Activated CD8-positive, alpha-beta T cell treated with anti-CD3 and anti-CD28 coated beads, Interleukin-2, amount 10 ng/mL, durations not matched to agents 7 days and 5 days (primary cell): Measurements from ENCODE around the gene TNFSF15. TPM values are rescaled to one million over a fixed set of nuclear protein-coding genes. Genes with fewer than 3 reads are reported as not detected.

Experiments used
- ATAC-seq: fragments of 150-1000 bp; cut with Tn5 transposase; one replicate; pipeline ENCODE4 v1.10.0; 2021; ENCODE audit warnings: moderate library complexity
- CTCF ChIA-PET: fragments of 350-600 bp; sonication (Branson Sonifier 250); formaldehyde crosslinking; loops from one replicate; lab custom pipeline; 2021; ENCODE audit warnings: antibody characterized with exemption; lab: Charles Lee
- POLR2A ChIA-PET: fragments of 350-600 bp; sonication (Branson Sonifier 250); formaldehyde crosslinking; loops from one replicate; lab custom pipeline; 2021; ENCODE audit warnings: antibody characterized with exemption; lab: Charles Lee
- DNase-seq: peaks from one replicate; pipeline ENCODE4 v3.0.0-alpha.2; 2020
- H3K27ac Mint-ChIP-seq: one replicate; pipeline ENCODE4 v1.8.0; 2021; ENCODE audit warnings: mild to moderate bottlenecking, mixed read lengths
- H3K27me3 Mint-ChIP-seq: one replicate; pipeline ENCODE4 v1.8.0; 2021; ENCODE audit warnings: low read depth, mixed read lengths
- H3K36me3 Mint-ChIP-seq: one replicate; pipeline ENCODE4 v1.8.0; 2021; ENCODE audit warnings: low read depth, mixed read lengths
- H3K4me1 Mint-ChIP-seq: one replicate; pipeline ENCODE4 v1.8.0; 2021; ENCODE audit warnings: low read depth, mixed read lengths
- H3K4me3 Mint-ChIP-seq: one replicate; pipeline ENCODE4 v1.8.0; 2021; ENCODE audit warnings: mild to moderate bottlenecking, mixed read lengths
- H3K9me3 Mint-ChIP-seq: one replicate; pipeline ENCODE4 v1.8.0; 2022; ENCODE audit warnings: mixed read lengths; ENCODE audit not compliant: insufficient read depth
- total RNA-seq, 2 experiments: library from RNA; stranded (reverse); gene quantifications; one replicate each; pipeline ENCODE4 v1.2.3, GENCODE V29; 2021

TNFSF15 gene
- total RNA-seq, 2 experiments from 2014 or later: 1.1 TPM

DNA sequence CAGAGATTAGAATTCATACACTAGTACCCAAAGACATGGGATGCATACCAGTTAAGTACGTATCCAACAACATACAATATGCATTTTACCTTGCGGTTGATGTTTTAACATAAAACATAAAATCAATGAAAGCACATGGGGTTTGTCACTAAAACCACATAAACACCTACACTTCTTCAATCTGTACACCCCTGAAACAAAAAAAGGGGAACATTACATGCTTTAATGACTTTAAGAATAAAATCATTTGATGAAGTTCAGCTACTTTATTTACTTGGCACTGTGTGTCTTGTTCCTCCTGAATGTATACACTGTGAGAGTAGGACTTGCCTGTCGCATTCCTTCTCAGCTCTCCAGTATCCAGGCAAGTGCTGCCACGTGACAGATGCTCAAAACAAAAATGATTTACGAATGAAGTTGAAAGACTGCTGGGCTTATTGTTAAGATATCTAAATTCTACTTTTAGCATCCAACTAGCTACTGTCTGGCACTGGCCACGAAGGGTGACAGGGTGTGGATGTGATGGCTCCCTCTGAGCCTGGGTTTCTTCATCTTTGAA is 21.0 kb downstream of the TNFSF15 start:
- Mint-ChIP-seq H3K4me1 (no peaks in the 10 kb centered on the region), H3K27me3 (peaks cover 11% of the 10 kb centered on the region), H3K36me3 (peaks cover 2% of the 10 kb centered on the region), H3K9me3 (peaks cover 4% of the 10 kb centered on the region), H3K27ac (no peak overlapping the region), H3K4me3 (no peak overlapping the region)
- POLR2A ChIA-PET: no interaction called here
- ATAC-seq: no peak
- no peak for DNase-seq
- CTCF ChIA-PET: no interaction called here

DNA sequence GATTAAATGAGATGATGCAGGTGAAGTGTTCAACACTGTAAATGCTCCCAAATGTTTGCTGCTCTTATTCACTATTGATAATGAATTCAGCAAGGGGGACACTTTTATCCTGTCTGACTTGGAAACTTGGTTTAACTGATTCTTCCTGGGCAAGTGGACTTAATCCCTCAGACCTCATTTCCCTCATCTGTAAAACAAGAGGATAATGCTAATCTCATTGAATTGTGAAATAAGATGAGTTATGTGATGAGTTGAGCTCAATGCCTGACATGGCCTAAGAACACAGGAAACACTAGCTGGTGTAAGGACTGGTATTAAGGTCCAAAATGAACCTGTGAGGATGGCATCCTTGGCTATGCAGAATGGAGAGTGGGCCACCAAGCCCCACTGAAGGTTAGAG is 23.3 kb downstream of the TNFSF15 start:
- peaks cover 20% of the 10 kb centered on the region for H3K27me3 Mint-ChIP-seq
- peaks cover 4% of the 10 kb centered on the region for H3K9me3 Mint-ChIP-seq
- H3K27ac Mint-ChIP-seq: no peak overlapping the region
- POLR2A ChIA-PET: interaction anchor here (1.0 kb wide), 1 partner anchor 32 kb away, joined by 4 read pairs; no protein-coding TSS in a partner anchor
- H3K4me1 Mint-ChIP-seq: peaks cover 6% of the 10 kb centered on the region
- ATAC-seq (no peak), DNase-seq (no peak)
- CTCF ChIA-PET: interaction anchor here (0.9 to 1.6 kb wide), 2 partner anchors 12 to 232 kb away, joined by 3 read pairs; no protein-coding TSS in a partner anchor
- H3K4me3 Mint-ChIP-seq: no peak overlapping the region
- no peaks in the 10 kb centered on the region for H3K36me3 Mint-ChIP-seq

- ChIA-PET CTCF (interaction anchor here (1.1 to 1.7 kb wide), 4 partner anchors 41 to 235 kb away, joined by 3 to 4 read pairs (median 3); no protein-coding TSS in a partner anchor), POLR2A (interaction anchor here (0.9 kb wide), 1 partner anchor 25 kb away, joined by 3 read pairs; no protein-coding TSS in a partner anchor)
- Mint-ChIP-seq H3K27me3 (peaks cover 15% of the 10 kb centered on the region), H3K4me3 (no peak overlapping the region), H3K36me3 (peaks cover 3% of the 10 kb centered on the region), H3K9me3 (no peaks in the 10 kb centered on the region), H3K27ac (no peak overlapping the region), H3K4me1 (peaks cover 34% of the 10 kb centered on the region)
- ATAC-seq (no peak), DNase-seq (no peak)
Measured at GRCh38 chr9:114779352-114779845, 26.4 kb downstream of the TNFSF15 start.

DNA sequence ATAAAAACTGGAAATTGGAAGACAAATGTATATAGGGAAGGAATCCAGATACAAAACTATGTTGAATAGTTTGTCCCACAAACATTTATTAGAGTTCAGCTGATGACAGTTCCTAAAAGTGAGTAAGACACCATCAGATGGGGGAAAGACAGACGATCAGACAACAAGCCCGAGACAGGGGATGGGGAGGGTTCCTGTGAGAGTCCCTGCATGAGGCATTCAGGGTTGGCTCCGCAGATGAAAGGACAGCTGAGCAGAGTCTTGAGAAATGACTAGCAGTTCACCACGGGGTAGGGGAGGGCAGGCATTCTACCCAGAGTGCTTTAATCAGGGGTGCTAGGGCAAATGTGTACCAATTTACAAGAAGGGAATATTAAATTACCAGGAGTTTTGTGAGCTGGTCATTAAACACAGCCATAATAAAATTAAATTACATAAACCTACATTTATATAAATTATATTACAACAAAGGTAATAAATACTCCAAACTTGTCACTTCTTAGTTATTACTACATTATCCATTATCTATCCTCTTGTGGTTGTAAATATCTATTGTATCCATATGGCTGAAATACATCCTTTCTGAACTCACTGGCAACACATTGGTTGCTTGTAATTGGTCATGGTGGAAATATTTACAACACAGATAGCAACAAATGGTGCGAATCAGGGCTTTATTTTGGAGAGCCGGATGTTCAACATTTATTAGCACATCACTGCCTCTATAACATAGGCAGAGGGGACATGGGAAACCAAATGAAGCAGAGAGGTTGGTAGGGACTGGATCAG is 27.8 kb downstream of the TNFSF15 start:
- H3K9me3 Mint-ChIP-seq: no peaks in the 10 kb centered on the region
- H3K4me3 Mint-ChIP-seq: no peak overlapping the region
- ChIA-PET POLR2A (no interaction called here), CTCF (interaction anchor here (1.1 to 1.7 kb wide), 4 partner anchors 40 to 129 kb away, joined by 3 to 4 read pairs (median 4); partner anchors contain the start of gene TEX48)
- H3K27me3 Mint-ChIP-seq: peaks cover 12% of the 10 kb centered on the region
- DNase-seq (peak; percentile 55), ATAC-seq (peak; percentile 63)
- H3K27ac Mint-ChIP-seq: no peak overlapping the region
- peaks cover 3% of the 10 kb centered on the region for H3K36me3 Mint-ChIP-seq
- peaks cover 37% of the 10 kb centered on the region for H3K4me1 Mint-ChIP-seq

DNA sequence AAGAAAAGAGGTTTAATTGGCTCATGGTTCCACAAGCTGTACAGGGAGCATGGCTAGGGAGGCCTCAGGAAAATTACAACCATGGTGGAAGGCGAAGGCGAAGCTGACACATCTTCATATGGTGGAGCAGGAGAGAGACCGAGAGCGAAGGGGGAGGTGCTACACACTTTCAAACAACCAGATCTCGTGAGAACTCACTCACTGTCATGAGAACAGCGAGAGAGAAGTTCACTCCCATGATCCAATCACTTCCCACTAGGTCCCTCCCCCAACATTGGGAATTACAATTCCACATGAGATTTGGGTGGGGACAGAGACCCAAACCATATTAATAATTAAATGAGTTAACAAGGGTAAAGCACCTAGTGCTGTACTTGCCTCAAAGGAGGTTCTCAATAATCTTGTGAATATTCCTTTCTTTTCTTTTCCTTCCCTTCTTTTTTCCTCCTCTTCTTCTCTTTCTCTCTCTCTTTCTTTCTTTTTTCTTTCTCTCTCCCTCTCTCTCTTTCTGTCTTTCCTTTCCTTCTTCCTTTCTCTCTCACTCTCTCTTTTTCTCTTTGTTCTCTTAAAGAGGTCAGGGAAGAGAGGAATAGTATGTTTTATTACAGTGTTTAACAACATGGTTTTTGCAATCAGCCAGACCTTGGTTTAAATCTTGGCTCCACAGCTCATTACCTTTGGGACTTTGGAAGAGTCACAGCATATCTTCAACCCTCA is 29.0 kb downstream of the TNFSF15 start:
- POLR2A ChIA-PET: no interaction called here
- no peak for ATAC-seq
- H3K9me3 Mint-ChIP-seq: no peaks in the 10 kb centered on the region
- no peak overlapping the region for H3K27ac Mint-ChIP-seq
- H3K4me1 Mint-ChIP-seq: peaks cover 37% of the 10 kb centered on the region
- DNase-seq: no peak
- peaks cover 3% of the 10 kb centered on the region for H3K36me3 Mint-ChIP-seq
- peaks cover 12% of the 10 kb centered on the region for H3K27me3 Mint-ChIP-seq
- H3K4me3 Mint-ChIP-seq: no peak overlapping the region
- CTCF ChIA-PET: interaction anchor here (0.9 to 1.6 kb wide), 3 partner anchors 94 to 130 kb away, joined by 3 to 4 read pairs (median 4); partner anchors contain the start of gene TEX48

- H3K4me1 Mint-ChIP-seq: peaks cover 37% of the 10 kb centered on the region
- ChIA-PET POLR2A (no interaction called here), CTCF (interaction anchor here (0.9 kb wide), 1 partner anchor 115 kb away, joined by 3 read pairs; no protein-coding TSS in a partner anchor)
- H3K27me3 Mint-ChIP-seq: peaks cover 12% of the 10 kb centered on the region
- H3K9me3 Mint-ChIP-seq: no peaks in the 10 kb centered on the region
- peak overlapping the region; percentile 48 for H3K27ac Mint-ChIP-seq
- ATAC-seq (no peak), DNase-seq (no peak)
- no peak overlapping the region for H3K4me3 Mint-ChIP-seq
- peaks cover 3% of the 10 kb centered on the region for H3K36me3 Mint-ChIP-seq
Measured at GRCh38 chr9:114775981-114776380, 29.9 kb downstream of the TNFSF15 start.

- Mint-ChIP-seq H3K9me3 (no peaks in the 10 kb centered on the region), H3K4me1 (peaks cover 37% of the 10 kb centered on the region), H3K27me3 (peaks cover 12% of the 10 kb centered on the region), H3K27ac (peak overlapping the region; percentile 48), H3K4me3 (no peak overlapping the region), H3K36me3 (peaks cover 3% of the 10 kb centered on the region)
- CTCF ChIA-PET: interaction anchor here (0.9 to 1.0 kb wide), 2 partner anchors 94 to 227 kb away, joined by 3 read pairs; no protein-coding TSS in a partner anchor
- POLR2A ChIA-PET: no interaction called here
- DNase-seq (no peak), ATAC-seq (no peak)
Measured at GRCh38 chr9:114775121-114775520, 30.7 kb downstream of the TNFSF15 start.

GRCh38 chr9:114774524-114774923 is 31.3 kb downstream of the TNFSF15 start:
- Mint-ChIP-seq H3K4me3 (no peak overlapping the region), H3K27ac (no peak overlapping the region), H3K9me3 (no peaks in the 10 kb centered on the region), H3K36me3 (peaks cover 3% of the 10 kb centered on the region), H3K4me1 (peaks cover 37% of the 10 kb centered on the region), H3K27me3 (peaks cover 12% of the 10 kb centered on the region)
- ATAC-seq (peak; percentile 42), DNase-seq (no peak)
- POLR2A ChIA-PET: no interaction called here
- CTCF ChIA-PET: interaction anchor here (0.9 to 1.0 kb wide), 2 partner anchors 94 to 228 kb away, joined by 3 read pairs; no protein-coding TSS in a partner anchor

DNA sequence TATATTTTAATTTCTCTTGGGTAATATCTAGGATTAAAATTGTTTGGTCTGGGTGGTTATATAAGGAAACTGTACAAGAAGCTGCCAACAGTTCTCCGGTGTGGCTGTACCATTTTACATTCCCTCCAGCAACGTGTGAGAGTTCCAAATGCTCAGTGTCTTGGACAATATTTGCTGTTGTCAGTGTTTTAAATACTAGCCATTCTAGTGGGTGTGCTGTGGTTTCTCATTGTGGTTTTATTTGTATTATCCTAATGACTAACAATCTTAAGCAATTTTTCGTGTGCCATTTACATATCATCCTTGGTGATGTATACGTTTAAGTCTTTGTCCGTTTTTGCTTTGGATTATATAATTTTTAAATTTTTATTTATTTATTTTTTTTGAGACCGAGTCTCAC is 34.0 kb downstream of the TNFSF15 start:
- Mint-ChIP-seq H3K36me3 (no peaks in the 10 kb centered on the region), H3K4me3 (no peak overlapping the region), H3K27me3 (no peaks in the 10 kb centered on the region), H3K9me3 (no peaks in the 10 kb centered on the region), H3K4me1 (peaks cover 26% of the 10 kb centered on the region), H3K27ac (no peak overlapping the region)
- CTCF ChIA-PET: interaction anchor here (1.1 kb wide), 1 partner anchor 135 kb away, joined by 3 read pairs; no protein-coding TSS in a partner anchor
- ATAC-seq: no peak
- DNase-seq: no peak
- POLR2A ChIA-PET: no interaction called here

DNA sequence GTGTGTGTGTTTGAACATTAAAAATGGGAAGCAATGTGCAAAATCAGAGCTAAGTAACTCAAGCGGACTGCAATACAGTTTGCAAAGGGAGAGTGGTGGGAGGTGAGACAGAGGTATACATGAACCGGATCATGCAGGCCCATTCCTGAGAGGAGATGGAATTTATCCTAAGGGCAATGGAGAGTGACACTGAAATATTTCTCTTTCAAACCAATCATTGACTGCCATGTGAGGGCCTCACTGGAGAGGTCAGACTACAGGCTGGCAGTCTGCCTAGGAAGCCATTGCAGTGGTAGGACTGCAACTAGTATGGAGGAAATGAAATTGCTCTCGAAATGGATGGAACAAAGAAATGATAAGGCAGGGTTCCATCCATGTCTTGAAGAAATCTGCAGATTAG is 34.8 kb downstream of the TNFSF15 start:
- Mint-ChIP-seq H3K4me3 (no peak overlapping the region), H3K9me3 (no peaks in the 10 kb centered on the region), H3K36me3 (no peaks in the 10 kb centered on the region), H3K27me3 (no peaks in the 10 kb centered on the region), H3K4me1 (peaks cover 19% of the 10 kb centered on the region), H3K27ac (no peak overlapping the region)
- DNase-seq (no peak), ATAC-seq (no peak)
- ChIA-PET POLR2A (interaction anchor here (0.6 kb wide), 1 partner anchor 105 kb away, joined by 3 read pairs; no protein-coding TSS in a partner anchor), CTCF (interaction anchor here (1.2 to 1.6 kb wide), 4 partner anchors 10 to 136 kb away, joined by 3 to 4 read pairs (median 4); no protein-coding TSS in a partner anchor)

- ATAC-seq (no peak), DNase-seq (no peak)
- no peaks in the 10 kb centered on the region for H3K9me3 Mint-ChIP-seq
- no peak overlapping the region for H3K4me3 Mint-ChIP-seq
- H3K27me3 Mint-ChIP-seq: peaks cover 3% of the 10 kb centered on the region
- CTCF ChIA-PET: interaction anchor here (0.7 to 1.6 kb wide), 4 partner anchors 9 to 145 kb away, joined by 3 to 4 read pairs (median 4); no protein-coding TSS in a partner anchor
- H3K27ac Mint-ChIP-seq: no peak overlapping the region
- H3K4me1 Mint-ChIP-seq: peaks cover 6% of the 10 kb centered on the region
- POLR2A ChIA-PET: interaction anchor here (0.7 kb wide), 1 partner anchor 33 kb away, joined by 3 read pairs; no protein-coding TSS in a partner anchor
- no peaks in the 10 kb centered on the region for H3K36me3 Mint-ChIP-seq
Measured at GRCh38 chr9:114769624-114770023, 36.2 kb downstream of the TNFSF15 start.
